OCI-LY3 (cell line): ENCODE data around the gene UBE2QL1.

Source experiments
- CTCF ChIP-seq: fragments of 200-600, 300-600 bp; sonication (generic); IDR thresholded peaks from 2 replicates; pipeline ENCODE4 v1.5.1; 2014; ENCODE audit warnings: antibody characterized with exemption, low read length, low read depth
- EZH2phosphoT487 ChIP-seq: fragments of 200-600 bp; shearing (Covaris generic); IDR thresholded peaks from 2 replicates; pipeline ENCODE4 v1.6.1; 2018; ENCODE audit warnings: antibody characterized with exemption, mixed run types, low read depth

- TF ChIP-seq EZH2phosphoT487 (no peak), CTCF (no peak)
These were observed 48.0 kb downstream of the UBE2QL1 start for GRCh38 chr5:6496636-6497035.
